Osteoblast (primary cell): ENCODE data around the gene DDX10. TPM values are rescaled to one million over a fixed set of nuclear protein-coding genes. Genes with fewer than 3 reads are reported as not detected.

ENCODE experiments used
- DNase-seq: peaks from one replicate; pipeline ENCODE4 v3.0.0; 2011; ENCODE audit warnings: low spot score, mixed read lengths; ENCODE audit not compliant: insufficient read length; ENCODE audit errors: missing footprints
- H2AFZ ChIP-seq: 2 replicates; pipeline ENCODE4 v1.6.0; 2011; ENCODE audit warnings: mild to moderate bottlenecking, low read length
- H3K27ac ChIP-seq: 2 replicates; pipeline ENCODE4 v1.5.1; 2011; ENCODE audit warnings: mild to moderate bottlenecking, low read depth, low read length, moderate library complexity
- H3K27me3 ChIP-seq: 2 replicates; pipeline ENCODE4 v1.6.0; 2012; ENCODE audit warnings: mild to moderate bottlenecking, control low read depth, inconsistent platforms, low read length, moderate library complexity; ENCODE audit not compliant: insufficient read depth
- H3K36me3 ChIP-seq: 2 replicates; pipeline ENCODE4 v1.5.1; 2011; ENCODE audit warnings: mild to moderate bottlenecking, low read length, control low read depth, moderate library complexity; ENCODE audit not compliant: insufficient read depth
- H3K4me1 ChIP-seq: 2 replicates; pipeline ENCODE4 v1.5.1; 2011; ENCODE audit warnings: mild to moderate bottlenecking, low read length, control low read depth, moderate library complexity; ENCODE audit not compliant: insufficient read depth
- H3K4me2 ChIP-seq: 2 replicates; pipeline ENCODE4 v1.6.0; 2011; ENCODE audit warnings: mild to moderate bottlenecking, low read length; ENCODE audit not compliant: insufficient read depth
- H3K4me3 ChIP-seq: fragments of 200-600 bp; sonication (generic); 3 replicates; pipeline ENCODE4 v1.5.1; 2012; ENCODE audit warnings: mild to moderate bottlenecking, low read length, inconsistent platforms; ENCODE audit not compliant: insufficient read depth
- H3K79me2 ChIP-seq: 2 replicates; pipeline ENCODE4 v1.6.0; 2012; ENCODE audit warnings: mild to moderate bottlenecking, low read length, control low read depth, inconsistent platforms; ENCODE audit not compliant: insufficient read depth
- H3K9me3 ChIP-seq: 2 replicates; pipeline ENCODE4 v1.5.1; 2011; ENCODE audit warnings: low read depth, low read length, control low read depth
- H4K20me1 ChIP-seq: 2 replicates; pipeline ENCODE4 v1.6.0; 2012; ENCODE audit warnings: mild to moderate bottlenecking, low read length, control low read depth; ENCODE audit not compliant: insufficient read depth
- total RNA-seq: library from RNA; depleted of rRNA; stranded (reverse); fragments of >200 nt; gene quantifications from 2 replicates; pipeline ENCODE4 v1.2.3, GENCODE V29; 2012
- TF ChIP-seq, protein P1 (sequence below): IDR thresholded peaks from 2 replicates; pipeline ENCODE4 v1.5.1; 2011; ENCODE audit warnings: mild to moderate bottlenecking, low read depth, low read length, moderate library complexity; ENCODE audit errors: extremely low read depth

Gene DDX10
- total RNA-seq, 1 donor: 16.6 TPM

DNA sequence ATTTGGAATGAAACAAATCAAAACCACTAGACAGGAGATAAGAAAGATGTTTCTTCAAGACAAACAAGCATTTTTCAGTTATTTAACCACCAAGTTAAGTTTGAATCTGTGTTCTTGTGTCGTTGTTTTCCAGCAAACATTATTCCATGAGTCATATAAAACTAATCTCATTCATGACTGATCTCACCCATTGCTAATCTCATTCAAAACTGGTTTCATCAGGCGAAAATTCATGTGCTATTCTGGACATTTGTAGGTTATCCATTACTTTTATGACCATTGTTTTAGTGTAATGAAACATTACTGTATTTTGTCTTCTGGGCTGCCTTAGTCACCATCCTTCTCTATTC is 221.8 kb downstream of the DDX10 start:
- H3K36me3 ChIP-seq: no peaks in the 10 kb centered on the region
- no peaks in the 10 kb centered on the region for H4K20me1 ChIP-seq
- no peak overlapping the region for H3K4me3 ChIP-seq
- H3K9me3 ChIP-seq: no peaks in the 10 kb centered on the region
- no peaks in the 10 kb centered on the region for H3K79me2 ChIP-seq
- TF ChIP-seq, protein P1, sequence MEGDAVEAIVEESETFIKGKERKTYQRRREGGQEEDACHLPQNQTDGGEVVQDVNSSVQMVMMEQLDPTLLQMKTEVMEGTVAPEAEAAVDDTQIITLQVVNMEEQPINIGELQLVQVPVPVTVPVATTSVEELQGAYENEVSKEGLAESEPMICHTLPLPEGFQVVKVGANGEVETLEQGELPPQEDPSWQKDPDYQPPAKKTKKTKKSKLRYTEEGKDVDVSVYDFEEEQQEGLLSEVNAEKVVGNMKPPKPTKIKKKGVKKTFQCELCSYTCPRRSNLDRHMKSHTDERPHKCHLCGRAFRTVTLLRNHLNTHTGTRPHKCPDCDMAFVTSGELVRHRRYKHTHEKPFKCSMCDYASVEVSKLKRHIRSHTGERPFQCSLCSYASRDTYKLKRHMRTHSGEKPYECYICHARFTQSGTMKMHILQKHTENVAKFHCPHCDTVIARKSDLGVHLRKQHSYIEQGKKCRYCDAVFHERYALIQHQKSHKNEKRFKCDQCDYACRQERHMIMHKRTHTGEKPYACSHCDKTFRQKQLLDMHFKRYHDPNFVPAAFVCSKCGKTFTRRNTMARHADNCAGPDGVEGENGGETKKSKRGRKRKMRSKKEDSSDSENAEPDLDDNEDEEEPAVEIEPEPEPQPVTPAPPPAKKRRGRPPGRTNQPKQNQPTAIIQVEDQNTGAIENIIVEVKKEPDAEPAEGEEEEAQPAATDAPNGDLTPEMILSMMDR: no peak
- no peak for DNase-seq
- H3K4me1 ChIP-seq: peaks cover 25% of the 10 kb centered on the region
- peak overlapping the region; percentile 49 for H3K4me2 ChIP-seq
- H3K27me3 ChIP-seq: no peaks in the 10 kb centered on the region
- H2AFZ ChIP-seq: no peak overlapping the region
- H3K27ac ChIP-seq: peak overlapping the region; percentile 84

DNA sequence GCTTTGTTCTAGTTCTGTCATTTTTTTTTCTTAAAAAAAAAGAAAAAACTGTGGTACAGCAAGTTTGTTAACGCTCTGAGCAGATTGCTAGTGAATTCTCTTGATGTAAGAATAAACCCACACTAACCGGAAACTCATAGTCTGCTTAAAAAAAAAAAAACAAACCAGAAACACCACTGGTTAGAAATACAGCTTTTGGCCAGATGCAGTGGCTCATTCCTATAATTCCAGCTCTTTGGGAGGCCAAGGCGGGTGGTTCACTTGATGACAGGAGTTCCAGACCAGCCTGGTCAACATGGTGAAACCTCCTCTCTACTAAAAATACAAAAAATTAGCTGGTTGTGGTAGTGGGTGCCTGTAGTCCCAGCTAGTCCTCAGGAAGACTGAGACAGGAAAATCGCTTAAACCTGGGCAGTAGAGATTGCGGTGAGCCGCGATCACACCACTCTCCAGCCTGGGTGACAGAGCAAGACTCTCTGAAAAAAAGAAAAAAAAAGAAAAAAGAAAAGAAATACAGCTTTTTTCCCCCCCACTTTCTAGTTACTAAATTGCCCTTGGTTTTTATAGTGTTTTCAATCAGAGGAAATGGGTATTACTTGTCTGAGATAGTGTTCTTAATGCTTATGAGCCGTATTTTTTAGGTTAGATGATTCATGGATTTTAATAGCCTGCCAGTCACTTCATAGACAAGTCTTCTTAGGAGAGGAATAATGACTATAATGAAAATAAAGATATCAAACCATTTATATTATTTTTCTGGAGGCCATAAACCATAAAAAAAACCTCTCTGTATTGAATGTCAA is 222.8 kb downstream of the DDX10 start:
- peak overlapping the region; percentile 5 for H3K4me3 ChIP-seq
- H2AFZ ChIP-seq: no peak overlapping the region
- no peak for DNase-seq
- no peaks in the 10 kb centered on the region for H4K20me1 ChIP-seq
- H3K27ac ChIP-seq: peak overlapping the region; percentile 84
- H3K27me3 ChIP-seq: no peaks in the 10 kb centered on the region
- no peaks in the 10 kb centered on the region for H3K9me3 ChIP-seq
- H3K79me2 ChIP-seq: no peaks in the 10 kb centered on the region
- H3K4me2 ChIP-seq: peak overlapping the region; percentile 49
- H3K4me1 ChIP-seq: peaks cover 25% of the 10 kb centered on the region
- TF ChIP-seq, protein P1: no peak
- H3K36me3 ChIP-seq: no peaks in the 10 kb centered on the region

DNA sequence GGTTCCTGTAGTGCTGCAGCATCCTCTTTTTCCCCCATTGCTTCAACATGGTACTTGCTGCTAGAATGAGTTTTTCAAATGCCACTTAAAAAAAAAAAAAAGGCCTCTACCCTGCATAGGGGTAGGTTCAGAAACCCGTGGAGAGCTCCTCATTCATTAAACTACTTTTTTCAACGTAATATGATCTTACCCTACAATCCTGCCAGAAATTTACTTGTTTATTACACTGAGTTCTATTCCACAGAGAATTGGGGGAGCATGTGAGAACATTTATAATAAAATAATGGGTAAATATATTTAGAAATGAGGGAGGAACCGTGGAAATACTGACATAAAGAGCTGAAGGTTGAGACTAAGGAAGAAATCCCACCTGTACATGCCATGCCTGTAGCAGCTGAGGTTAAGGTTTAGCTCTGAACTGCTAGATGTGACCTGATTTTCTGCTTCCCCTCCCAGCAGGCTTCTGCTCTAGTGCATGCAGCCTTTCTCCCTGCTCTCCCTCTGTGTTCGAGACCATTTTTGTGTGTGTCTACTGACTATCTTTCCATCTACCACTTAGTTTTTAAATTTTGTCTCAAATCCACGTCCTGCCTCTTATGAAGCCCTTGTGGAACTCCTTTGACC is 225.7 kb downstream of the DDX10 start:
- TF ChIP-seq, protein P1: no peak
- no peaks in the 10 kb centered on the region for H3K79me2 ChIP-seq
- H2AFZ ChIP-seq: no peak overlapping the region
- H3K36me3 ChIP-seq: no peaks in the 10 kb centered on the region
- no peak for DNase-seq
- H3K4me3 ChIP-seq: no peak overlapping the region
- no peak overlapping the region for H3K27ac ChIP-seq
- no peaks in the 10 kb centered on the region for H3K27me3 ChIP-seq
- no peak overlapping the region for H3K4me2 ChIP-seq
- H3K9me3 ChIP-seq: no peaks in the 10 kb centered on the region
- peaks cover 27% of the 10 kb centered on the region for H3K4me1 ChIP-seq
- H4K20me1 ChIP-seq: no peaks in the 10 kb centered on the region

DNA sequence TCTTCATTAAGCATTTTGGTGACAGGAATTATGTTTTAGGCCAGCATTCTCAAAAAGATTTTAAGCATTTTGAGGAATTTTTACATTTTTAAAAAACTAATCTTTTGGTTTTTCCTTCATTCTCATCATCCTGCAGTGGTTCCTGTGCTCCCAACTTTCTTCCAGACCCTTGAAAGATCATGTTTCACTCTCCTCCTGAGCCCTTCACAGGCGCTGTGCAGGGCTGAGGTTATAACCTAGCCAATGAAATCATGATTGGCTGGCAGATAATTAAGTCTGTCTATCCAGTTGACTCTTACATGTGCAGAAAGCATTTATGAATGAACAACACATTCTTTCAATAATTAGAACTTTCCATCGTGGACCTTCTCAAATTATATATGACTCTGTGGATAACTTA is 226.3 kb downstream of the DDX10 start:
- Histone ChIP-seq H3K27ac (no peak overlapping the region), H3K27me3 (no peaks in the 10 kb centered on the region), H2AFZ (no peak overlapping the region), H3K79me2 (no peaks in the 10 kb centered on the region), H4K20me1 (no peaks in the 10 kb centered on the region), H3K4me2 (no peak overlapping the region), H3K36me3 (no peaks in the 10 kb centered on the region), H3K4me1 (peaks cover 29% of the 10 kb centered on the region), H3K9me3 (no peaks in the 10 kb centered on the region), H3K4me3 (no peak overlapping the region)
- no peak for DNase-seq
- TF ChIP-seq, protein P1: no peak
